ENCODE data around the gene BCR. TPM values are rescaled to one million over a fixed set of nuclear protein-coding genes. Genes with fewer than 3 reads are reported as not detected.

Gene BCR
- total RNA-seq, 1 donor = 59.5 TPM

GRCh38 chr22:23241562-23242472 is 61.5 kb downstream of the BCR start:
- Histone ChIP-seq H3K4me3 (ENCODE audit: low read length) (no peak overlapping the region), H3K9me3 (ENCODE audit: low read depth, low read length) (no peaks in the 10 kb centered on the region), H3K4me1 (ENCODE audit: insufficient read depth, low read length) (peaks cover 72% of the 10 kb centered on the region), H3K27me3 (ENCODE audit: insufficient read depth, low read length) (no peaks in the 10 kb centered on the region)

GRCh38 chr22:23242473-23243001 is 62.2 kb downstream of the BCR start:
- H3K4me1 ChIP-seq (ENCODE audit: insufficient read depth, low read length) = peaks cover 74% of the 10 kb centered on the region
- no peaks in the 10 kb centered on the region for H3K9me3 ChIP-seq (ENCODE audit: low read depth, low read length)
- no peaks in the 10 kb centered on the region for H3K27me3 ChIP-seq (ENCODE audit: insufficient read depth, low read length)
- H3K4me3 ChIP-seq (ENCODE audit: low read length) = no peak overlapping the region

- Histone ChIP-seq H3K9me3 (ENCODE audit: low read depth, low read length) (no peaks in the 10 kb centered on the region), H3K4me1 (ENCODE audit: insufficient read depth, low read length) (peaks cover 74% of the 10 kb centered on the region), H3K4me3 (ENCODE audit: low read length) (no peak overlapping the region), H3K27me3 (ENCODE audit: insufficient read depth, low read length) (no peaks in the 10 kb centered on the region)
Measured at GRCh38 chr22:23243006-23243573, 62.8 kb downstream of the BCR start.

GRCh38 chr22:23243859-23244689 is 63.8 kb downstream of the BCR start:
- Histone ChIP-seq H3K27me3 (ENCODE audit: insufficient read depth, low read length) (no peaks in the 10 kb centered on the region), H3K4me3 (ENCODE audit: low read length) (no peak overlapping the region), H3K4me1 (ENCODE audit: insufficient read depth, low read length) (peaks cover 84% of the 10 kb centered on the region), H3K9me3 (ENCODE audit: low read depth, low read length) (no peaks in the 10 kb centered on the region)

- Histone ChIP-seq H3K4me3 (ENCODE audit: low read length) (no peak overlapping the region), H3K27me3 (ENCODE audit: insufficient read depth, low read length) (no peaks in the 10 kb centered on the region), H3K9me3 (ENCODE audit: low read depth, low read length) (no peaks in the 10 kb centered on the region), H3K4me1 (ENCODE audit: insufficient read depth, low read length) (peaks cover 89% of the 10 kb centered on the region)
Measured at GRCh38 chr22:23244690-23245044, 64.4 kb downstream of the BCR start.

- H3K4me1 ChIP-seq (ENCODE audit: insufficient read depth, low read length) = peaks cover 94% of the 10 kb centered on the region
- no peak overlapping the region for H3K4me3 ChIP-seq (ENCODE audit: low read length)
- H3K9me3 ChIP-seq (ENCODE audit: low read depth, low read length) = no peaks in the 10 kb centered on the region
- no peaks in the 10 kb centered on the region for H3K27me3 ChIP-seq (ENCODE audit: insufficient read depth, low read length)
Measured at GRCh38 chr22:23245045-23245798, 64.9 kb downstream of the BCR start.

- H3K27me3 ChIP-seq (ENCODE audit: insufficient read depth, low read length) = no peaks in the 10 kb centered on the region
- H3K4me3 ChIP-seq (ENCODE audit: low read length) = no peak overlapping the region
- no peaks in the 10 kb centered on the region for H3K9me3 ChIP-seq (ENCODE audit: low read depth, low read length)
- H3K4me1 ChIP-seq (ENCODE audit: insufficient read depth, low read length) = peaks cover 94% of the 10 kb centered on the region
Measured at GRCh38 chr22:23245799-23246136, 65.5 kb downstream of the BCR start.

- no peak overlapping the region for H3K4me3 ChIP-seq (ENCODE audit: low read length)
- H3K4me1 ChIP-seq (ENCODE audit: insufficient read depth, low read length) = peaks cover 83% of the 10 kb centered on the region
- no peaks in the 10 kb centered on the region for H3K9me3 ChIP-seq (ENCODE audit: low read depth, low read length)
- H3K27me3 ChIP-seq (ENCODE audit: insufficient read depth, low read length) = no peaks in the 10 kb centered on the region
Measured at GRCh38 chr22:23246982-23247766, 66.9 kb downstream of the BCR start.

GRCh38 chr22:23248583-23248982 is 68.3 kb downstream of the BCR start:
- Histone ChIP-seq H3K4me3 (ENCODE audit: low read length) (no peak overlapping the region), H3K4me1 (ENCODE audit: insufficient read depth, low read length) (peaks cover 69% of the 10 kb centered on the region), H3K27me3 (ENCODE audit: insufficient read depth, low read length) (no peaks in the 10 kb centered on the region), H3K9me3 (ENCODE audit: low read depth, low read length) (no peaks in the 10 kb centered on the region)

- Histone ChIP-seq H3K9me3 (ENCODE audit: low read depth, low read length) (no peaks in the 10 kb centered on the region), H3K4me1 (ENCODE audit: insufficient read depth, low read length) (peaks cover 52% of the 10 kb centered on the region), H3K4me3 (ENCODE audit: low read length) (no peak overlapping the region), H3K27me3 (ENCODE audit: insufficient read depth, low read length) (no peaks in the 10 kb centered on the region)
Measured at GRCh38 chr22:23250056-23250784, 69.9 kb downstream of the BCR start.

- H3K27me3 ChIP-seq (ENCODE audit: insufficient read depth, low read length) = no peaks in the 10 kb centered on the region
- H3K4me3 ChIP-seq (ENCODE audit: low read length) = no peak overlapping the region
- H3K9me3 ChIP-seq (ENCODE audit: low read depth, low read length) = no peaks in the 10 kb centered on the region
- H3K4me1 ChIP-seq (ENCODE audit: insufficient read depth, low read length) = peaks cover 46% of the 10 kb centered on the region
Measured at GRCh38 chr22:23250785-23251363, 70.6 kb downstream of the BCR start.

GRCh38 chr22:23251445-23252093 is 71.3 kb downstream of the BCR start:
- Histone ChIP-seq H3K27me3 (ENCODE audit: insufficient read depth, low read length) (no peaks in the 10 kb centered on the region), H3K9me3 (ENCODE audit: low read depth, low read length) (no peaks in the 10 kb centered on the region), H3K4me1 (ENCODE audit: insufficient read depth, low read length) (peaks cover 41% of the 10 kb centered on the region), H3K4me3 (ENCODE audit: low read length) (no peak overlapping the region)

All from mononuclear cell (primary cell).